Osteoblast (primary cell): ENCODE results near the gene IDNK. TPM values are rescaled to one million over a fixed set of nuclear protein-coding genes. Genes with fewer than 3 reads are reported as not detected.

ENCODE experiments used
- DNase-seq: peaks from one replicate; pipeline ENCODE4 v3.0.0; 2011; ENCODE audit warnings: low spot score, mixed read lengths; ENCODE audit not compliant: insufficient read length; ENCODE audit errors: missing footprints
- H2AFZ ChIP-seq: 2 replicates; pipeline ENCODE4 v1.6.0; 2011; ENCODE audit warnings: mild to moderate bottlenecking, low read length
- H3K27ac ChIP-seq: 2 replicates; pipeline ENCODE4 v1.5.1; 2011; ENCODE audit warnings: mild to moderate bottlenecking, low read depth, low read length, moderate library complexity
- H3K27me3 ChIP-seq: 2 replicates; pipeline ENCODE4 v1.6.0; 2012; ENCODE audit warnings: mild to moderate bottlenecking, control low read depth, inconsistent platforms, low read length, moderate library complexity; ENCODE audit not compliant: insufficient read depth
- H3K36me3 ChIP-seq: 2 replicates; pipeline ENCODE4 v1.5.1; 2011; ENCODE audit warnings: mild to moderate bottlenecking, low read length, control low read depth, moderate library complexity; ENCODE audit not compliant: insufficient read depth
- H3K4me1 ChIP-seq: 2 replicates; pipeline ENCODE4 v1.5.1; 2011; ENCODE audit warnings: mild to moderate bottlenecking, low read length, control low read depth, moderate library complexity; ENCODE audit not compliant: insufficient read depth
- H3K4me2 ChIP-seq: 2 replicates; pipeline ENCODE4 v1.6.0; 2011; ENCODE audit warnings: mild to moderate bottlenecking, low read length; ENCODE audit not compliant: insufficient read depth
- H3K4me3 ChIP-seq: fragments of 200-600 bp; sonication (generic); 3 replicates; pipeline ENCODE4 v1.5.1; 2012; ENCODE audit warnings: mild to moderate bottlenecking, low read length, inconsistent platforms; ENCODE audit not compliant: insufficient read depth
- H3K79me2 ChIP-seq: 2 replicates; pipeline ENCODE4 v1.6.0; 2012; ENCODE audit warnings: mild to moderate bottlenecking, low read length, control low read depth, inconsistent platforms; ENCODE audit not compliant: insufficient read depth
- H3K9me3 ChIP-seq: 2 replicates; pipeline ENCODE4 v1.5.1; 2011; ENCODE audit warnings: low read depth, low read length, control low read depth
- H4K20me1 ChIP-seq: 2 replicates; pipeline ENCODE4 v1.6.0; 2012; ENCODE audit warnings: mild to moderate bottlenecking, low read length, control low read depth; ENCODE audit not compliant: insufficient read depth
- total RNA-seq: library from RNA; depleted of rRNA; stranded (reverse); fragments of >200 nt; gene quantifications from 2 replicates; pipeline ENCODE4 v1.2.3, GENCODE V29; 2012
- TF ChIP-seq, protein P1 (sequence below): IDR thresholded peaks from 2 replicates; pipeline ENCODE4 v1.5.1; 2011; ENCODE audit warnings: mild to moderate bottlenecking, low read depth, low read length, moderate library complexity; ENCODE audit errors: extremely low read depth

The IDNK gene
- total RNA-seq, 1 donor = 4.0 TPM

DNA sequence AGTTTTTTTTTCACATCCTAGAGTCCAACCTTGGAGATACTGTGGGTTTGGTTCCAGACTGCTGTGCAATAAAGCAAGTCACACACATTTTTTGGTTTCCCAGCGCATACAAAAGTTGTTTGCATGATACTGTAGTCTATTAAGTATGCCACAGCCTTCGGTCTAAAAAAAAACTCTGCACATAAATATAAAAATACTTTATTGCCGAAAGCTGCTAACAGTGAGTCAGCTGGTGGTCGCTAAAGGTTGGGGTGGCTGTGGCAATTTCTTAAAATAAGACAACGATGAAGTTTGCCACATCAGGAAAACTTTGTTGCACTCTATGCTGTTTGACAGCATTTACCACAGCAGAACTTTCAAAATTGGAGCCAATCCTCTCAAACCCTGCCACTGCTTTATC lies 47.4 kb downstream of the IDNK start:
- TF ChIP-seq, protein P1, sequence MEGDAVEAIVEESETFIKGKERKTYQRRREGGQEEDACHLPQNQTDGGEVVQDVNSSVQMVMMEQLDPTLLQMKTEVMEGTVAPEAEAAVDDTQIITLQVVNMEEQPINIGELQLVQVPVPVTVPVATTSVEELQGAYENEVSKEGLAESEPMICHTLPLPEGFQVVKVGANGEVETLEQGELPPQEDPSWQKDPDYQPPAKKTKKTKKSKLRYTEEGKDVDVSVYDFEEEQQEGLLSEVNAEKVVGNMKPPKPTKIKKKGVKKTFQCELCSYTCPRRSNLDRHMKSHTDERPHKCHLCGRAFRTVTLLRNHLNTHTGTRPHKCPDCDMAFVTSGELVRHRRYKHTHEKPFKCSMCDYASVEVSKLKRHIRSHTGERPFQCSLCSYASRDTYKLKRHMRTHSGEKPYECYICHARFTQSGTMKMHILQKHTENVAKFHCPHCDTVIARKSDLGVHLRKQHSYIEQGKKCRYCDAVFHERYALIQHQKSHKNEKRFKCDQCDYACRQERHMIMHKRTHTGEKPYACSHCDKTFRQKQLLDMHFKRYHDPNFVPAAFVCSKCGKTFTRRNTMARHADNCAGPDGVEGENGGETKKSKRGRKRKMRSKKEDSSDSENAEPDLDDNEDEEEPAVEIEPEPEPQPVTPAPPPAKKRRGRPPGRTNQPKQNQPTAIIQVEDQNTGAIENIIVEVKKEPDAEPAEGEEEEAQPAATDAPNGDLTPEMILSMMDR = no peak
- H3K4me2 ChIP-seq = no peak overlapping the region
- no peaks in the 10 kb centered on the region for H3K9me3 ChIP-seq
- no peak overlapping the region for H3K27ac ChIP-seq
- DNase-seq = no peak
- H4K20me1 ChIP-seq = peaks cover 6% of the 10 kb centered on the region
- H3K36me3 ChIP-seq = peaks cover 37% of the 10 kb centered on the region
- peaks cover 82% of the 10 kb centered on the region for H3K79me2 ChIP-seq
- H3K4me3 ChIP-seq = no peak overlapping the region
- no peak overlapping the region for H2AFZ ChIP-seq
- H3K27me3 ChIP-seq = no peaks in the 10 kb centered on the region
- H3K4me1 ChIP-seq = no peaks in the 10 kb centered on the region

DNA sequence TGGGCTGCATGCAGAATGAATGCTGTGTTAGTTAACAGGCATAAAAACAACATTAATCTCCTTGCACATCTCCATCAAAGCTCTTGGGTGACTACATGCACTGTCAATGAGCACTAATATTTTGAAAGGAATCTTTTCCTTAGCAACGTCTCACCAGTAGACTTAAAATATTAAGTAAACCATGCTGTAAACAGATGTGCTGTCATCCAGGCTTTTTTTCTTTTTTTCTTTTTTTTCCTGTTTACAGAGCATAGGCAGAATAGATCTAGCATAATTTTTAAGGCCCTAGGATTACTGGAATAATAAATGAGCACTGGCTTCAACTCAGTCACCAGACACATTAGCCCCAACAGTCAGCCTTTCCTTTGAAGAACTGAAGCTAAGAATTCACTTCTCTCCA lies 48.5 kb downstream of the IDNK start:
- H3K4me1 ChIP-seq = no peaks in the 10 kb centered on the region
- TF ChIP-seq, protein P1 = no peak
- no peak overlapping the region for H2AFZ ChIP-seq
- peaks cover 10% of the 10 kb centered on the region for H4K20me1 ChIP-seq
- H3K9me3 ChIP-seq = no peaks in the 10 kb centered on the region
- no peaks in the 10 kb centered on the region for H3K27me3 ChIP-seq
- H3K4me2 ChIP-seq = no peak overlapping the region
- H3K36me3 ChIP-seq = peaks cover 31% of the 10 kb centered on the region
- peaks cover 81% of the 10 kb centered on the region for H3K79me2 ChIP-seq
- no peak overlapping the region for H3K27ac ChIP-seq
- DNase-seq = no peak
- no peak overlapping the region for H3K4me3 ChIP-seq

DNA sequence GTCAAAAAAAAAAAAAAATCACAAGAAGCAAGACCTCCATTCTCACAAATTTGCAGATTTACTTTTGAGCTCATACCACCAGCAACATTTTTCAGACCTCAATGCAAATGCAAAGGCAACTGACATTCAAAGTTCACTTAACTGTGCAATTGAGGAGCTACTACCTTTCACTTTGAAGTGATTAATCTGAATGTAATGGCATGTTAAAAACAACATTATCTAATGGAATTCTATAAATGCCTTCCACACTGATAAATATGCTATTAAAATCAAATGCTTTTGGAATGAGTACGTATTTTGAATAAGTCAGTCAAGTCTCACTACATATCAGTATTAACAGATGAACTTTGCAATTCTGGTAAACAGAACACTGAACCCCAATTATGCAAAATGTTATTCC lies 52.5 kb downstream of the IDNK start:
- peaks cover 5% of the 10 kb centered on the region for H3K4me1 ChIP-seq
- no peaks in the 10 kb centered on the region for H3K27me3 ChIP-seq
- no peak overlapping the region for H3K27ac ChIP-seq
- no peak overlapping the region for H3K4me2 ChIP-seq
- H4K20me1 ChIP-seq = peaks cover 22% of the 10 kb centered on the region
- DNase-seq = peak; percentile 14
- TF ChIP-seq, protein P1 = no peak
- H3K36me3 ChIP-seq = peaks cover 43% of the 10 kb centered on the region
- H3K4me3 ChIP-seq = no peak overlapping the region
- H3K79me2 ChIP-seq = peaks cover 86% of the 10 kb centered on the region
- H2AFZ ChIP-seq = no peak overlapping the region
- no peaks in the 10 kb centered on the region for H3K9me3 ChIP-seq

DNA sequence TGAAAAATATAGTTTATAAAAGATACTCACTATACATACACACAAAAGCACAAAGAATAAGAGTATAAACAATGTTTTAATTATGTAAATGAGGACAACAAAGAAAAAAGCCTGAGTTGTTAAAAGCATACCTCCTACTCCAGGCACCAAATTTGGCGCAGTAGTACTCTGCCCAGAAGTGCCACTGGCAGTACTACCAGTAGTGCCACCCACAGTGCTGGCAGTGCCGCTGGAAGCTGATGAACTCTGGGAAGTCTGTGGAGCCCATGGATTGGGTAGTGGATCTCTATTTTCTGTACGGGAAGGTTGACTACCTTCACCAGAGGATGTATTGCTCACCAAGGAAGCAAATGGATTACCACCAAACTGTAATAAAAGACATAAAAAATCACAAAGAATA lies 54.7 kb downstream of the IDNK start:
- TF ChIP-seq, protein P1 = no peak

More for the DNA sequence above, 54.7 kb downstream of the IDNK start:
- no peak overlapping the region for H2AFZ ChIP-seq
- H3K4me3 ChIP-seq = no peak overlapping the region
- H3K4me1 ChIP-seq = peaks cover 11% of the 10 kb centered on the region
- DNase-seq = no peak
- H3K9me3 ChIP-seq = no peaks in the 10 kb centered on the region
- peaks cover 40% of the 10 kb centered on the region for H4K20me1 ChIP-seq
- H3K79me2 ChIP-seq = peaks cover 86% of the 10 kb centered on the region
- H3K36me3 ChIP-seq = peaks cover 39% of the 10 kb centered on the region
- H3K27me3 ChIP-seq = no peaks in the 10 kb centered on the region
- H3K27ac ChIP-seq = no peak overlapping the region
- no peak overlapping the region for H3K4me2 ChIP-seq
